Fibroblast of skin of left biceps (primary cell): ENCODE results near the gene C12orf75.
A peak's percentile ranks its signal among the peaks of the same experiment; 100 is the strongest.

Experiments
- DNase-seq, 2 experiments: peaks; one replicate each; pipeline ENCODE4 v3.0.0-alpha.2; 2013; ENCODE audit warnings: low read depth in 2 of 2

Gene C12orf75

GRCh38 chr12:105418229-105418628 lies 87.7 kb downstream of the C12orf75 start:
- DNase-seq, result peak; percentile 84 to 85

- DNase-seq, result peak; percentile 82 to 83
Observed at GRCh38 chr12:105418821-105419291, 88.4 kb downstream of the C12orf75 start.

- DNase-seq, result no peak
Observed at GRCh38 chr12:105419606-105420005, 89.1 kb downstream of the C12orf75 start.

- no peak for DNase-seq
Observed at GRCh38 chr12:105420046-105420445, 89.6 kb downstream of the C12orf75 start.

GRCh38 chr12:105420659-105421240 lies 90.3 kb downstream of the C12orf75 start:
- DNase-seq, result peak; percentile 49 to 53
